ENCODE measurements around the gene IL34. TPM values are rescaled to one million over a fixed set of nuclear protein-coding genes. Genes with fewer than 3 reads are reported as not detected.

The IL34 gene
- total RNA-seq, 1 experiment from 2014 or later: 4.4 TPM

- no peaks in the 10 kb centered on the region for H3K23me2 ChIP-seq (ENCODE audit: insufficient read length, low read depth, low read length, poor library complexity, severe bottlenecking)
- H4K8ac ChIP-seq (replicated peaks; ENCODE audit: insufficient read length, low read depth, low read length): no peak overlapping the region
- H2BK15ac ChIP-seq (ENCODE audit: low read depth, low read length): no peak overlapping the region
- H3K27me3 Mint-ChIP-seq (ENCODE audit: low read depth): peaks cover 17% of the 10 kb centered on the region
- H3K23ac ChIP-seq (ENCODE audit: insufficient read length, low read depth, low read length): no peak overlapping the region
- no CpG with 5 or more reads among the region's 8 CpGs for whole genome bisulfite sequencing (ENCODE audit: extremely low coverage, insufficient read length, low lambda C conversion rate)
- no peak overlapping the region for H3K9ac ChIP-seq (ENCODE audit: extremely low read depth, insufficient read length, low read length)
- H2BK20ac ChIP-seq (ENCODE audit: low read depth, low read length, poor library complexity, severe bottlenecking): no peak overlapping the region
- no peak overlapping the region for H2BK5ac ChIP-seq (ENCODE audit: insufficient read length, low read length)
- no peaks in the 10 kb centered on the region for H3K9me3 Mint-ChIP-seq
- no peak overlapping the region for H3K14ac ChIP-seq (ENCODE audit: insufficient read depth, low read length)
- H3K56ac ChIP-seq (ENCODE audit: insufficient read length, low read depth, low read length): no peak overlapping the region
- H4K20me1 ChIP-seq (ENCODE audit: control insufficient read depth, insufficient read depth, insufficient read length): no peaks in the 10 kb centered on the region
- H4K91ac ChIP-seq (ENCODE audit: insufficient read length, low read depth, low read length): no peak overlapping the region
- no peak overlapping the region for H2AK5ac ChIP-seq (ENCODE audit: insufficient read length, low read length)
- no peaks in the 10 kb centered on the region for H3K4me1 ChIP-seq (ENCODE audit: insufficient read depth, low read length)
- H3K18ac ChIP-seq (ENCODE audit: insufficient read length, low read depth, low read length): no peak overlapping the region
- H2AFZ ChIP-seq (ENCODE audit: low read length): no peak overlapping the region
- no peak overlapping the region for H3K4me2 ChIP-seq (ENCODE audit: insufficient read depth, insufficient read length, low read length)
- H3K27me3 ChIP-seq (ENCODE audit: insufficient read depth, low read length): no peaks in the 10 kb centered on the region
- H3K4me3 Mint-ChIP-seq: no peak overlapping the region
- H3K79me1 ChIP-seq (ENCODE audit: insufficient read depth, low read depth, low read length, poor library complexity, severe bottlenecking): no peaks in the 10 kb centered on the region
- DNase-seq: no peak
- H3K27ac ChIP-seq (ENCODE audit: insufficient read length, low read depth, low read length): no peak overlapping the region
- H3K9me3 ChIP-seq (ENCODE audit: control insufficient read depth, low read depth, low read length): no peaks in the 10 kb centered on the region
- H3K4me1 Mint-ChIP-seq: 0 out of 4 replicates have a peak, but pooled peaks cover 3 to 6% of the 10 kb centered on the region in 2 experiments
- H4K5ac ChIP-seq (ENCODE audit: insufficient read length, low read depth, low read length): no peak overlapping the region
- H3K79me2 ChIP-seq (ENCODE audit: insufficient read depth, low read length): no peaks in the 10 kb centered on the region; the same call in 1 of the 2 replicates
- no peak overlapping the region for H3K4ac ChIP-seq (ENCODE audit: low read depth, low read length)
- H3K36me3 Mint-ChIP-seq (ENCODE audit: insufficient read depth in 1 of 3, low read depth in 3 of 3): no peaks in the 10 kb centered on the region; a peak in 1 of 7 replicates
- no peak overlapping the region for H3T11ph ChIP-seq (ENCODE audit: low read length)
- no peak overlapping the region for H3K27ac Mint-ChIP-seq
- H2BK120ac ChIP-seq (ENCODE audit: low read depth, low read length, poor library complexity, severe bottlenecking): no peak overlapping the region
- TF ChIP-seq CTCF (conservative IDR thresholded peaks at IDR 0.05): no peak
- no peak overlapping the region for H2BK12ac ChIP-seq (ENCODE audit: insufficient read length, low read depth, low read length)
Observed at GRCh38 chr16:70601576-70602575, 44.5 kb upstream of the IL34 start.

Measured in H9 (cell line).